Measurements from ENCODE around the gene CCT7.
A peak's percentile ranks its signal among the peaks of the same experiment; 100 is the strongest.
"Not testable (repeated sequence)": the region's sequence is repeated elsewhere in the genome, so short reads cannot be mapped to it uniquely, and the experiment has no call there.

Gene CCT7

GRCh38 chr2:73233932-73234832, at the start of gene CCT7:
Gene CCT7, plus strand, starts transcription at chr2:73234308. Its CDS starts 71 bp downstream, at chr2:73234379.
- DNase-seq (ENCODE audit: low read depth, low spot score), result peak; percentile 90

GRCh38 chr2:73185965-73186364, 48.1 kb upstream of the CCT7 start:
- DNase-seq (ENCODE audit: low read depth, low spot score), result no peak

- no peak for DNase-seq (ENCODE audit: low read depth, low spot score)
Measured at GRCh38 chr2:73187549-73187948, 46.6 kb upstream of the CCT7 start.

- no peak for DNase-seq (ENCODE audit: low read depth, low spot score)
Measured at GRCh38 chr2:73197579-73197978, 36.5 kb upstream of the CCT7 start.

GRCh38 chr2:73200281-73200680, 33.8 kb upstream of the CCT7 start:
- not testable (repeated sequence) for DNase-seq (ENCODE audit: low read depth, low spot score)

GRCh38 chr2:73202156-73203054, 31.7 kb upstream of the CCT7 start, which contains the start of gene NOTO:
Gene NOTO, plus strand, starts transcription at chr2:73202574. Its CDS starts 93 bp downstream, at chr2:73202667.
- peak; percentile 62 for DNase-seq (ENCODE audit: low read depth, low spot score)

GRCh38 chr2:73203055-73203681, 30.9 kb upstream of the CCT7 start:
- peak; percentile 58 for DNase-seq (ENCODE audit: low read depth, low spot score)

- no peak for DNase-seq (ENCODE audit: low read depth, low spot score)
Measured at GRCh38 chr2:73205611-73206010, 28.5 kb upstream of the CCT7 start.

- DNase-seq (ENCODE audit: low read depth, low spot score), result no peak
Measured at GRCh38 chr2:73208258-73208657, 25.9 kb upstream of the CCT7 start.

GRCh38 chr2:73210019-73210418, 24.1 kb upstream of the CCT7 start:
- DNase-seq (ENCODE audit: low read depth, low spot score), result no peak

- DNase-seq (ENCODE audit: low read depth, low spot score), result no peak
Measured at GRCh38 chr2:73210696-73211095, 23.4 kb upstream of the CCT7 start.

- no peak for DNase-seq (ENCODE audit: low read depth, low spot score)
Measured at GRCh38 chr2:73212098-73212447, 22.0 kb upstream of the CCT7 start.

- DNase-seq (ENCODE audit: low read depth, low spot score), result peak; percentile 91
Measured at GRCh38 chr2:73212448-73213176, 21.5 kb upstream of the CCT7 start.

- DNase-seq (ENCODE audit: low read depth, low spot score), result peak; percentile 90
Measured at GRCh38 chr2:73214120-73215035, 19.7 kb upstream of the CCT7 start, which contains the start of gene SMYD5. Gene SMYD5, plus strand, starts transcription at chr2:73214245. Its CDS starts 22 bp downstream, at chr2:73214267.

- no peak for DNase-seq (ENCODE audit: low read depth, low spot score)
Measured at GRCh38 chr2:73215254-73215653, 18.9 kb upstream of the CCT7 start.

GRCh38 chr2:73217160-73217559, 16.9 kb upstream of the CCT7 start:
- DNase-seq (ENCODE audit: low read depth, low spot score), result no peak

GRCh38 chr2:73217826-73218225, 16.3 kb upstream of the CCT7 start:
- DNase-seq (ENCODE audit: low read depth, low spot score), result no peak

GRCh38 chr2:73218298-73218697, 15.8 kb upstream of the CCT7 start:
- DNase-seq (ENCODE audit: low read depth, low spot score), result no peak

GRCh38 chr2:73223821-73224220, 10.3 kb upstream of the CCT7 start:
- no peak for DNase-seq (ENCODE audit: low read depth, low spot score)

Data from ELF-1 (cell line).